ENCODE results near the gene S100B. TPM values are rescaled to one million over a fixed set of nuclear protein-coding genes. Genes with fewer than 3 reads are reported as not detected.
"Not testable (repeated sequence)": the region's sequence is repeated elsewhere in the genome, so short reads cannot be mapped to it uniquely, and the experiment has no call there.

Gene S100B
- total RNA-seq, 2 donors from 2014 or later: 0.91 to 3.2 TPM

- no peaks in the 10 kb centered on the region for H3K36me3 ChIP-seq
- H3K9me3 ChIP-seq: no peaks in the 10 kb centered on the region
- no peak for TF ChIP-seq POLR2A (IDR thresholded peaks at IDR 0.05)
- no peak for TF ChIP-seq CTCF (IDR thresholded peaks at IDR 0.05)
- no peak for TF ChIP-seq POLR2AphosphoS5 (IDR thresholded peaks at IDR 0.05)
- WGBS: 1% methylated on average over 8 of the region's 8 CpGs
- H3K27ac ChIP-seq: peak overlapping the region; percentile 98 to 99
- H3K4me3 ChIP-seq: peak overlapping the region; percentile 78 to 86
- intact Hi-C loops (cut with DNase I): no loop called here
- no peaks in the 10 kb centered on the region for H3K27me3 ChIP-seq (replicated peaks; ENCODE audit: insufficient read depth)
- H3K4me1 ChIP-seq (replicated peaks): peaks cover 4% of the 10 kb centered on the region
- DNase-seq (ENCODE audit: low spot score): no peak
Observed at GRCh38 chr21:46636181-46636512, 31.3 kb upstream of the S100B start.

- under 1% methylated on average over 49 of the region's 90 CpGs for WGBS
- TF ChIP-seq POLR2A (IDR thresholded peaks at IDR 0.05) (peak; percentile 96), CTCF (IDR thresholded peaks at IDR 0.05) (peak in 2 of 4 experiments; percentile 4 to 27), POLR2AphosphoS5 (IDR thresholded peaks at IDR 0.05) (peak; percentile 95)
Observed at GRCh38 chr21:46635324-46636180, 30.7 kb upstream of the S100B start, which contains the start of gene PRMT2. Gene PRMT2 (plus strand): TSS chr21:46635674. CDS start chr21:46636952, 1,278 bp downstream.

GRCh38 chr21:46634966-46635323 lies 30.1 kb upstream of the S100B start:
- peak; percentile 54 for DNase-seq (ENCODE audit: low spot score)
- H3K27me3 ChIP-seq (replicated peaks; ENCODE audit: insufficient read depth): no peaks in the 10 kb centered on the region
- under 1% methylated on average over 14 of the region's 14 CpGs for WGBS
- H3K9me3 ChIP-seq: no peaks in the 10 kb centered on the region
- H3K4me1 ChIP-seq (replicated peaks): peaks cover 4% of the 10 kb centered on the region
- no peaks in the 10 kb centered on the region for H3K36me3 ChIP-seq
- intact Hi-C loops (cut with DNase I): no loop called here
- peak overlapping the region; percentile 78 to 86 for H3K4me3 ChIP-seq
- TF ChIP-seq POLR2A (IDR thresholded peaks at IDR 0.05) (no peak), POLR2AphosphoS5 (IDR thresholded peaks at IDR 0.05) (no peak), CTCF (IDR thresholded peaks at IDR 0.05) (peak in 2 of 4 experiments; percentile 12 to 25)
- peak overlapping the region; percentile 98 to 99 for H3K27ac ChIP-seq

More at GRCh38 chr21:46635324-46636180, 30.7 kb upstream of the S100B start, which contains the start of gene PRMT2:
- Histone ChIP-seq H3K4me3 (peak within 1 kb of the TSS; percentile 78 to 86), H3K27ac (peak within 1 kb of the TSS; percentile 98 to 99), H3K27me3 (replicated peaks; ENCODE audit: insufficient read depth) (no peaks in the 10 kb centered on the region), H3K4me1 (replicated peaks) (peaks cover 4% of the 10 kb centered on the region), H3K36me3 (no peaks in the 10 kb centered on the region), H3K9me3 (no peaks in the 10 kb centered on the region)
- intact Hi-C loops (cut with DNase I): no loop called here
- DNase-seq (ENCODE audit: low spot score): peak; percentile 95

- TF ChIP-seq POLR2A (IDR thresholded peaks at IDR 0.05) (no peak), CTCF (IDR thresholded peaks at IDR 0.05) (no peak), POLR2AphosphoS5 (IDR thresholded peaks at IDR 0.05) (no peak)
- Histone ChIP-seq H3K27ac (peak overlapping the region; percentile 98 to 99), H3K27me3 (replicated peaks; ENCODE audit: insufficient read depth) (no peaks in the 10 kb centered on the region), H3K4me1 (replicated peaks) (peaks cover 4% of the 10 kb centered on the region), H3K36me3 (no peaks in the 10 kb centered on the region), H3K9me3 (no peaks in the 10 kb centered on the region), H3K4me3 (peak overlapping the region in 1 of 2 donors; percentile 86)
- intact Hi-C loops (cut with DNase I): no loop called here
- WGBS: 91% methylated on average over 8 of the region's 8 CpGs
- no peak for DNase-seq (ENCODE audit: low spot score)
Observed at GRCh38 chr21:46634427-46634826, 29.5 kb upstream of the S100B start.

GRCh38 chr21:46633566-46633965 lies 28.7 kb upstream of the S100B start:
- no peaks in the 10 kb centered on the region for H3K27me3 ChIP-seq (replicated peaks; ENCODE audit: insufficient read depth)
- no peak overlapping the region for H3K27ac ChIP-seq
- H3K9me3 ChIP-seq: no peaks in the 10 kb centered on the region
- no peak for DNase-seq (ENCODE audit: low spot score)
- intact Hi-C loops (cut with DNase I): no loop called here
- WGBS: 91% methylated on average over 5 of the region's 5 CpGs
- H3K4me3 ChIP-seq: no peak overlapping the region
- TF ChIP-seq POLR2A (IDR thresholded peaks at IDR 0.05) (no peak), POLR2AphosphoS5 (IDR thresholded peaks at IDR 0.05) (no peak), CTCF (IDR thresholded peaks at IDR 0.05) (no peak)
- H3K4me1 ChIP-seq (replicated peaks): peaks cover 4% of the 10 kb centered on the region
- H3K36me3 ChIP-seq: no peaks in the 10 kb centered on the region

GRCh38 chr21:46630915-46631314 lies 26.0 kb upstream of the S100B start:
- H3K4me1 ChIP-seq (replicated peaks); intact Hi-C loops (cut with DNase I); H3K9me3 ChIP-seq; H3K4me3 ChIP-seq; H3K36me3 ChIP-seq; DNase-seq (ENCODE audit: low spot score); H3K27ac ChIP-seq; H3K27me3 ChIP-seq (replicated peaks; ENCODE audit: insufficient read depth): not testable (repeated sequence)
- 88% methylated on average over 2 of the region's 2 CpGs for WGBS

Measured in prostate gland (tissue), 2 donors.